A549 (cell line): Measurements from ENCODE around the gene NAP1L4.

Experiments used
- ESRRA ChIP-seq: fragments of 150-350 bp; IDR thresholded peaks from 2 replicates; pipeline ENCODE4 v1.6.1; 2014; ENCODE audit warnings: mild to moderate bottlenecking, low read length, borderline replicate concordance
- GATA3 ChIP-seq: IDR thresholded peaks from 2 replicates; pipeline ENCODE4 v1.6.1; 2012; ENCODE audit warnings: borderline replicate concordance
- MYC ChIP-seq: IDR thresholded peaks from 2 replicates; pipeline ENCODE4 v1.6.1; 2012; ENCODE audit warnings: mild to moderate bottlenecking, inconsistent platforms, low read length, improper control_type of control experiment, borderline replicate concordance
- POLR2A ChIP-seq: IDR thresholded peaks from 2 replicates; pipeline ENCODE4 v1.6.1; 2012; ENCODE audit warnings: mild to moderate bottlenecking, low read length
- POLR2AphosphoS2 ChIP-seq: conservative IDR thresholded peaks from 2 replicates; pipeline ENCODE4 v1.6.1; 2012; ENCODE audit warnings: low read length, improper control_type of control experiment, inconsistent platforms
- RAD21 ChIP-seq, 2 experiments: fragments of >200 bp in 1 of 2; sonication (Bioruptor Twin) in 1 of 2; formaldehyde crosslinking in 1 of 2; IDR thresholded peaks in 1 of 2; conservative IDR thresholded peaks in 1 of 2; 2 replicates in 1 of 2; 3 replicates in 1 of 2; pipeline ENCODE4 v1.6.1; 2012 to 2018; ENCODE audit warnings: inconsistent platforms in 1 of 2
- RNF2 ChIP-seq: fragments of 200-600 bp; sonication (generic); IDR thresholded peaks from 2 replicates; pipeline ENCODE4 v1.6.1; 2016; ENCODE audit warnings: low read depth, mild to moderate bottlenecking, antibody characterized with exemption, moderate library complexity, borderline replicate concordance
- SMC3 ChIP-seq: fragments of >200 bp; sonication (Bioruptor Twin); formaldehyde crosslinking; IDR thresholded peaks from 3 replicates; pipeline ENCODE4 v1.6.1; 2018; ENCODE audit warnings: inconsistent platforms
- SREBF2 ChIP-seq: fragments of 450-650 bp; IDR thresholded peaks from 2 replicates; pipeline ENCODE4 v1.6.1; 2014; ENCODE audit warnings: mild to moderate bottlenecking, moderate library complexity
- ZFP36 ChIP-seq: fragments of 450-650 bp; IDR thresholded peaks from 2 replicates; pipeline ENCODE4 v1.6.1; 2014; ENCODE audit warnings: borderline replicate concordance; ENCODE audit not compliant: partially characterized antibody
- ZSCAN20 ChIP-seq: fragments of 250-450 bp; sonication (Bioruptor Pico); IDR thresholded peaks from 2 replicates; pipeline ENCODE4 v1.8.0; 2022; ENCODE audit warnings: mild to moderate bottlenecking, moderate library complexity
- TF ChIP-seq, protein P1 (sequence below): fragments of >200 bp; sonication (Bioruptor Twin); formaldehyde crosslinking; IDR thresholded peaks from 3 replicates; pipeline ENCODE4 v1.5.1; 2016

DNA sequence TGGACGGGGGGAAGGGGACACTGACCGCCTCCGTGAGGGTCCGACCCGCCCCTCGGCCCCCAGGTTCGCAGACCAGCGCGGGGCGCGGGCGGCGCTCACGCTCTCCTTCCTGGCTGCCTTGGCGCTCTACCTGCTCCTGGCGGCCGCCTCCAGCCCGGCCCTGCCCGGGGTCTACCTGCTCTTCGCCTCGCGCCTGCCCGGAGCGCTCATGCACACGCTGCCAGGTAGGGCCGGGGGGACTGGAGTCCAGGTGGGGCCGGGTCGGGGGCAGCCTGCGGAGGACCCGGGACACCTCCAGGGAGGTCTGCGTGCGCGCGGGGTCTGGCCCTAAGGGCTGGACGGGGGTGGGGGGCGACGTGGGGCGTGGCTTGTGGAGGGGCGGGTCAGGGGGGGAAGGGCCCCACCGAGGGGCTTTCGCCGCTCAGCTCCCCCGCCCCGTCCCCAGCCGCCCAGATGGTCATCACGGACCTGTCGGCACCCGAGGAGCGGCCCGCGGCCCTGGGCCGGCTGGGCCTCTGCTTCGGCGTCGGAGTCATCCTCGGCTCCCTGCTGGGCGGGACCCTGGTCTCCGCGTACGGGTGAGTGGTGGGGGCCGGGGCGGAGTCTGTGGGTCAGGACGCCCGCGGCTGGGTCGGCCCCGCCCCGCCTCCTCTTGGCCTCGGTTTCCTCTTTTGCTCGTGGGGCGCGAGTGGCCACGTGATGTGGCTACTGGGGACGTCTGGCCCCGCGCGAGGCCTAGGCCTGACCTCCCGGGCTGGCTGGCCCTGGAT lies 82.8 kb downstream of the NAP1L4 start:
- no peak for TF ChIP-seq MYC
- no peak for TF ChIP-seq RNF2
- TF ChIP-seq, protein P1, sequence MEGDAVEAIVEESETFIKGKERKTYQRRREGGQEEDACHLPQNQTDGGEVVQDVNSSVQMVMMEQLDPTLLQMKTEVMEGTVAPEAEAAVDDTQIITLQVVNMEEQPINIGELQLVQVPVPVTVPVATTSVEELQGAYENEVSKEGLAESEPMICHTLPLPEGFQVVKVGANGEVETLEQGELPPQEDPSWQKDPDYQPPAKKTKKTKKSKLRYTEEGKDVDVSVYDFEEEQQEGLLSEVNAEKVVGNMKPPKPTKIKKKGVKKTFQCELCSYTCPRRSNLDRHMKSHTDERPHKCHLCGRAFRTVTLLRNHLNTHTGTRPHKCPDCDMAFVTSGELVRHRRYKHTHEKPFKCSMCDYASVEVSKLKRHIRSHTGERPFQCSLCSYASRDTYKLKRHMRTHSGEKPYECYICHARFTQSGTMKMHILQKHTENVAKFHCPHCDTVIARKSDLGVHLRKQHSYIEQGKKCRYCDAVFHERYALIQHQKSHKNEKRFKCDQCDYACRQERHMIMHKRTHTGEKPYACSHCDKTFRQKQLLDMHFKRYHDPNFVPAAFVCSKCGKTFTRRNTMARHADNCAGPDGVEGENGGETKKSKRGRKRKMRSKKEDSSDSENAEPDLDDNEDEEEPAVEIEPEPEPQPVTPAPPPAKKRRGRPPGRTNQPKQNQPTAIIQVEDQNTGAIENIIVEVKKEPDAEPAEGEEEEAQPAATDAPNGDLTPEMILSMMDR: no peak
- TF ChIP-seq ESRRA: no peak
- TF ChIP-seq POLR2A: no peak
- TF ChIP-seq SREBF2: no peak
- no peak for TF ChIP-seq GATA3
- no peak for TF ChIP-seq SMC3
- no peak for TF ChIP-seq RAD21 (conservative IDR thresholded peaks at IDR 0.05 in 1 of 2, IDR thresholded peaks at IDR 0.05 in 1 of 2)
- TF ChIP-seq POLR2AphosphoS2: no peak
- no peak for TF ChIP-seq ZFP36
- no peak for TF ChIP-seq ZSCAN20 (CRISPR knock-in tag)
